ENCODE data around the gene CALHM4. TPM values are rescaled to one million over a fixed set of nuclear protein-coding genes. Genes with fewer than 3 reads are reported as not detected.

CALHM4 gene
- total RNA-seq, 1 donor from 2014 or later, result not detected

DNA sequence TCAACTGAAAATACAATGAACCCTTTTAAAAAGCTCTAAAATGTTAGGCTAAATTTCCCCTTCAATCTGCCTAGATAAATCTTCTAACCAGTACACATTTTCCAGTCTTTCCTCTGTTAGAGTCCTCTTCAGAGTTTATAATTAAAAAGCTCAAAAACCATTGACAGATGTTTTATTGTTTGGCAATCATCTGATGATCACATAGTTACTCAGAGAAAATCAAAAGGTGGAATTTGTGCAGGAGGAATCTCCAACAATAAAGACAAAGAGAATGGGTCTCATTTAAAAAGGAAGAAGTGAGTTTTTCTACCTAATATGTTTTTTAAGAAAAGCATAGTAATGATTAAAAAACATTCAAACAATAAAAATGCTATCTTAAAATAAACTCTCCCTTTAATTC is 11.1 kb upstream of the CALHM4 start:
- DNase-seq, result no peak

DNA sequence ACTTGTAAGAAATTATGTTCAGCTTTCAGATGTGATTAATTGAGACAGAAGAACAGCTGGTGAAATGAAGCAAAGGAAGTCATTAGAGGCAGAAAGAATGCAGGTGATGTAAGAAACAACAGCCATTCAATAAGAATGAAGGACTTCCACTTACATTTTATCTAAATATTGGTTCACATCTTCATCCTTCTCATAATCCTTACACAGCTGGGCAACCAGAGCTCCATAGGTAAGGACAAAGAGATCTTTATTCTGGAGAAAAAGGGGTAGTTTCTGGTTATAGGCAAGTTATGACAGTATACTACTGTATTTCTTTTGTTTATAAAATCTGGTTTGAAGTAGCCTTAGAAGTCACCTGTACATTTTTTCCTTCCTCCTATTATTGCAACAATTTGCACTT is 10.4 kb upstream of the CALHM4 start:
- DNase-seq, result no peak

DNA sequence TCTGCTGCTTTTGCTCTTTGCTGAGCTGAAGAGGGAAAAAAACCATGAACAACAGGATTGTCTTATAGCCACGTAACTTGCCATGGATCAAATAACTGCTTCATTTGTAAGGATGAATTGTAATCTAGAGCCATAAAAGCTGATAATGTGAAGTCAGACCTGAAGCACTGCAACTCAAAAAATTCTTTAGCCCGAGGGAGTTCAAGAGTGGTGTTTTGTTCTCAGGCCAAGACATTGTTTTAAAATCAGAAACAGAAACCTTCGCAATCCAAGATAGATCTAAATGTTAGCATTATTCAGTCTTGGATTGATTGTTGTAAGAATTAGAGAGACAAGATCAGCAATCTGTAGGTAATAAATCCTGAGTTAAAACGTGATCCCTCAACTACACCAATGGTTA is 7.9 kb upstream of the CALHM4 start, which contains the start of gene TRAPPC3L:
Gene TRAPPC3L (minus strand): TSS at position 34 of the 400 bp plus-strand sequence. CDS start 170 bp downstream, outside the sequence.
- DNase-seq, result no peak

DNA sequence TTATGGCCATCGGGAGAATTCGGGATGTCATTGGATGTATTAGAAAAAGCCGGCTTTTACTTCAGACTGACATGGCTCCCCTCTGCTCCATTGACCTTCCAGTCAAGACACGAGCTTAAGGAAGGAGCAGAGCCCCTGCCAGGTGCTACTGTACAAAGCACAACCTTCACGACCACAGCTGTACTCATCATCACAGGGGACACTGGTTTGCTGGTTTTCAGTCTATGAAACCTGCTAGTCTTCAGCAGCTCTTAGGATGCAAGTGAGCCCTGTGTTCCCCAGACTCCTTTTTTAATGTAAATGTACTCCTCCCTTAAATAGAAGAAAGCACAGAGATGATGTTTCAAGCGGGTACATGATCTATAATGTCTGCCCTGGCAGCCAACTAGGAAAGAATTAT is 6.2 kb upstream of the CALHM4 start:
- DNase-seq, result no peak

DNA sequence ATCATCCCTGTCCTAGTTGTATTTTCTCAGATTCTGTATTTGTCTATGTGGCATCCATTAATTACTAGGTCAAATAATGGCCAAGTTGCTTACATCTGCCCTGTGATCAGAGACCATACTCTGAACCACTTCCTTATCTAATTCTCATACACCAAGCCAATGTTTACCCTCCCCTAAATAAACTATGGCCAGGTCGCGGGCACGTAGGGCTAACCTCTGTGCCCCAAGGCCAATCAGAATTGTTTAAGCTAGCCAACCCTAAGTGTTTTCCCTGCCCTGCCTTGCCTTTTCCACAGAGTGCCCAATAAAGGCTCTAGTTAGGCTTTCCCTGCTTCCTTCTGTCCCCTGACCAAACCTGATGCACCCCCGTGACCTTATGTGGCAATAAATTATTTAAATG is 2.8 kb upstream of the CALHM4 start:
- no peak for DNase-seq

DNA sequence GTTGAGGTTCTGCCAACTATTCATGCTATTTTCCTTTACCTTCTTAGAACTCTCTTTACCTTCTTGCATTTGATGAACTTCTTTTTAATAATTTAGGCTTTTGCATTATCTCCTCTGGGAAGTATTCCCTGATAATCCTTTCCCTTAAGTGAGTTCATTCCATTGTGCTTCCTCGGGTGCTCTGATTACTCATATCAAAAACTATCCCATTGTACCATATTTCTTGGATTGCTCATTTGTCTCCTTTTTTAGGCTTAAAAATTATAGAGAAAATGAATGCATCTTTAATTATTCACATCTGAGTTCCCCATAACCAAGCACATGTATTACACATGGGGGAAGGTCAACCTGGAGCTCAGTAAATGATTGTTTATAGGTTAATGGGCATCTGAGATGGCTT is 2.5 kb downstream of the CALHM4 start:
- no peak for DNase-seq

DNA sequence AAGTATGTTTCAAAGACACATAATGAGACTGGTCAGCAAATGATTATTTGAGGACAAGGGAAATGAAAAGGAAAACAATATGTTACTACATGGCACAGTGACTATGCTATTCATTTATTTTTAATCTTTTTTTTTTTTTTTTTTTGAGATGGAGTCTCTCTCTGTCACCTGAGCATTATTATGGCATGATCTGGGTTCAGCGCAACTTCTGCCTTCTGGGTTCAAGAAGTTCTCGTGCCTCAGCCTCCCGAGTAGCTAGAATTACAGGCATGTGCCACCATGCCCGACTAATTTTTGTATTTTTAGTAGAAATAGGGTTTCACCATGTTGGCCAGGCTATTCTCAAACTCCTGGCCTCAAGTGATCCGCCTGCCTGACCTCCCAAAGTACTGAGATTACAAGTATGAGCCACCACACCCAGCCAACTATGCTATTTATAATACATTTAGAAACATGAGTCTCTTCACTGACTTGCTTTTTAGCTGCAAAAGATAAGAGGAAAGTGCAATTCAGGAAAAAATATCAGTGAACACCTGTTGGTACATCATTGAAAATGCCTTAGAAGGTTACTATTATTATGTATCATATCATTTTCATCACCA is 3.4 kb downstream of the CALHM4 start:
- no peak for DNase-seq

DNA sequence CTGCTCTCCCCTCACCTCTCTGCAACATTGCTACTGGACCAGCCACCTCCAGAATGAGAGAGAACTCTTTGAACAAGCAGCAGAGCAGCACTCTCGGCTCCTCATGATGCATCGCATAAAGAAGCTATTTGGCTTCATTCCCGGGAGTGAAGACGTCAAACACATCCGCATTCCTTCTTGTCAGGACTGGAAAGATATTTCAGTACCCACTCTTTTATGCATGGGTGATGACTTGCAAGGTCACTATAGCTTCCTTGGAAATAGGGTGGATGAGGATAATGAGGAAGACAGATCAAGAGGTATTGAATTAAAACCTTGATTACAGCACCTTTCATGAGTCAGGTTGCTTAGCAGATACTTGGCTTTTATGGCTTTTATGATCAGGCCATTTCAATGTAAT is 4.3 kb downstream of the CALHM4 start:
- no peak for DNase-seq

DNA sequence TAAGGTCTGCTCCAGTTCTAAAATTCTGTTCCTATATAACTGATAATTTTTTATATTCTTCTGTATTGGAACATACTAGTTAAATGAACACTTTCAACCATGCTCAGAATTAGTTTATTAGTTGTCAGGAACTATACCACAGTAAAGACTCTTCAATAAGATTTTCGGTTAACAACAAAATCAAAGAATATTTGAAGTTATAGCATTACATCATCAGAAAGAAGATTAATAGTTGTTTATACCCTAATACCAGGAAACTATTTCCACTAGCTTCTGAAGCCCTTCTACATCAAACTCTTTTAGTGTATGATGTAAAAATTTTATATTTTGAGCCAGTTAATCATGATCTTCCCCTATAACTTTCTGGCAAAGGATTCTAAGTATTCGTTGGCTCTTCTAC is 6.6 kb downstream of the CALHM4 start:
- no peak for DNase-seq

DNA sequence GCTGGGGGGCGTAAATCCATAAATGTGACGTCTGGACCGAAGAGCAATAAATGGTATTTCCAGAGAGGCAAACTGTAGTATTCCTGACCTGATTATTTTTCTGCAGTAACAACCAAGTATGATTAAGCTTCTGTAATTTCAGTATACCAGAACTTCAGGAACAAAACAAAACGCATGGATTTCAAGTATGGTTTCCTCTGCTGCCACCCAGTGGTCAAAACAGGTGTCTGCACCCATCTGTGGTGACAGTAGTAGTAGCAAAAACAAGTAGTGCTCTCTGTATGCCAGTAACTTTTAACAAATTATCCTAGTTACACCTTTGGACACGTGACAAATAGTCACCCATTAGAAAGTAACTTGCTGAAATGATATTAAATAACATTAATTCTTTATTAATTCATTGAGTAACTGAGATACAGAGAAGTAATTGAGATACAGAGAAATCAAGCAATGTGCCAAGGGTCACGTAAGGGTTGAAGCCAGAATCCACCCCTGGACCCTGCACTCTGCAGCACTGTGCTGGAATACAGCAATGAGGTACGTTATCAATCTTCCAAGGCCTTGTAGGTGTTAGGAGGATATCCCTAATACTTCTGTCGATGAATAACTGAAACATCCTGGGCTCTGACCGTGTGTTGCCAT is 7.9 kb downstream of the CALHM4 start:
- DNase-seq, result peak; percentile 26

DNA sequence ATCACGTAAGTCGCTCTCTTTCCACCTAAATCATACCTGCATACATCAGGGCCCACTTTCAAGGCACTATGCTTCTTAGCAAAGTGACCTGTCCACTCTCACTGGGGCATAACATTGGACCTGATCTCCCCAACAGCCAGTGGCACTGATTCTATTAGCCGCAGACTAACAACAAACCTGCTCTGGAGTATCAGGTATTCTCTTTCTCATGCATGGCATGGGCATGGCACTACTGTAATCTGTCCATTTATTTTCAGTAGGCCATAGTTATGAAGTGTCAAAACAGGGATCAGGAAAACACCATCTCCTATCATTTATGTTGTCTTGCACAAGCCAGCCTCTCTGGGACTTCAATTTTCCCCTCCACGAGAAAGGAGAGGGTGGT is 8.5 kb downstream of the CALHM4 start:
- no peak for DNase-seq

DNA sequence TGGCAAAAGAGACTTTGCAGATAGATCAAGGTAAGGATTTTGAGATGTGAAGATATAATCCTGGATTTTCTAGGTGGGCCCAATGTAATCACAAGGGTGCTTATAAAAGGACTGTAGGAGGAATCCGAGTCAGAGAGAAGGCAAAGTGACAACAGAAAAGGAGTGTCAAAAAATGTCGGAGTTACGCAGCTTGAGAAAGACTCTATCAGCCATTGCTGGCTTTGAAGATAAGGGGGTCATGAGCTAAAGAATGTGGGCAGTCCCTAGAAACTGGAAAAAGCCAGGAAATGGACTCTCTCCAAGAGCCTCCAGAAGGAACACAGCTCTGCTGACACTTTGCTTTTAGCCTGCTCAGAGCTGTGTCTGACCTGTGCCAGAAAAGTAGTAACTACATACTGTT is 9.1 kb downstream of the CALHM4 start:
- DNase-seq, result no peak

DNA sequence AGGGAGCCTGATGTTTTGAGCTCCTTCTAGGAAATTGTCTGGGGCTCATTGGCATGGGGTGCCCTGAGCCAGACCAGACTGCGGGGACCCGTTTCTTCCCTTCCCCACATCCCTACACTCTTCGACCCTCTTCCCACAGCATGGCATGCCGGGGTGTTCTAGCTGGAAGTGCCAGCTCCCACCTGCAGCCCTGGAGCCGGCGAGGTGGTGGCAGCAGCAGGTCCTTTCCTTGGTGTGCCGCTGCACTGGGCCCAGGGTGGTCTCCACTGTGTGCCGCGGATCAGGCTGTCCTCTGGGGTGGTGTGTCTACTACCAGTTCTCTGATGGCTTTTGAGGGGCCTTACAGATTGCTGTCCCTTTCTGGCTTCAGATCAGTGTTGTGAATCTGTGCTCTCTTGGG is 10.3 kb downstream of the CALHM4 start:
- no peak for DNase-seq

DNA sequence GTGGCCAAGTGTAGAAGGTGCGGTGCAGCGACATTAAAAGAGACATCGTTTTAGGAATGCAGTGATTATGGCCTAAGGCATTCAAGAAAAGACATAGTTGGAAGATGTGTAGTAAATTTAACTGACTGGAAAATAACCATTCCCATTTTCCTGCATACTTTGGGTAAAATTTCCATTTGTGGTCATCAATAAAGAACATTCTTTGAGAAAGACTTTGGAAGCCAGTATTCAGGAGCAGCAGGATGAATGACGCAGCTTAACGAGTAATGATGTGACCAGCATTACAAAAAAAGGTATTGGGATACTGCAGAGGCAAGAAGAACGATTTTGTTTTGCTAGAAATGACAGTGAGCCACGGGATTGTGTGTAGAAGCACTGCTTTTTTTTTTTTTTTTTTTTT is 10.8 kb downstream of the CALHM4 start:
- DNase-seq, result no peak

DNA sequence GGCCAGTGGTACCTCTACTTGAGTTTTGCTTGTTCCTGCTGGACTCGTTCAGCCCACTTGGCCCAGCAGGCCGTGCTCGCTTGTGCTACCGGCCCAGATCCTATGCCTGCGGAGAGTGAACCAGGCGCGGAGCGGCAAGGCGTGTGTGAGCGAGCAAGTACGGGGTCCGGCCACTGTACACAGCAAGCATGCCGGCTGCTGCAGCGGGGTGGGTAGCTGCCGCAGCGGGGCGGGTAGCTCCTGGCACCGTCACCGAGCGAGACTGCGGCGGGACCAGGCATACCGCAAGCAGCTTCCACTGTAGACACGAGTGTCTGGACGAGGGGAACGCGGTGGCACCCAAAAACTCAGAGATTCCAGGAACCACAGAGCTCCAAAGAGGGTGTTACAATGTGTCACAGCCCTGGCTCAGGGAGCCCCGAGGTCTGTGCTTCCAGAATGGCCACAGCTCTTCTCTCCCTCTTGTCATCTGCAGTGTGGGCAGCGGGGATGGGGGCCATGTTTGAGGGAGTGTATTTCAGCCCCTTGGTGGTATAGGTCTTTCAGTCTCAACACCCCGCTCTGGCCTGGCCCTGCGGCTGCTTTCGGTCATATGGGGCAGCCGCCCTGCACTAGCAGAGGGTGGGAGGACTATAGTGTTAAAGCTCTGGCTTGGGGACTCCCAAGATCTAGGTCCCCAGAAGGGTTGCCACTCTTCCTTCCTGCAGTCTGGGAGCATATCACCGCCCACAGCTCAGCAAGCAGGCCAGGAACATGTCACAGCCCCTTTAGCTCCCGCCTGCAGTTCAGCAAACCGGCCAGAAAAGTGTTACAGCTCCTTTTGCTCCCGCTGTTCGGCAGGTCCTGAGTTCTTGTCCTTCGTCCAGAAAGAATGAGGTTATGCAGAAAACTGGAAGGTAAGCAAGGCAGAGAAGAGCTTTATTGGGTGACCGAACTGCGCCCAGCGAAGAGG is 11.6 kb downstream of the CALHM4 start:
- DNase-seq, result peak; percentile 19

DNA sequence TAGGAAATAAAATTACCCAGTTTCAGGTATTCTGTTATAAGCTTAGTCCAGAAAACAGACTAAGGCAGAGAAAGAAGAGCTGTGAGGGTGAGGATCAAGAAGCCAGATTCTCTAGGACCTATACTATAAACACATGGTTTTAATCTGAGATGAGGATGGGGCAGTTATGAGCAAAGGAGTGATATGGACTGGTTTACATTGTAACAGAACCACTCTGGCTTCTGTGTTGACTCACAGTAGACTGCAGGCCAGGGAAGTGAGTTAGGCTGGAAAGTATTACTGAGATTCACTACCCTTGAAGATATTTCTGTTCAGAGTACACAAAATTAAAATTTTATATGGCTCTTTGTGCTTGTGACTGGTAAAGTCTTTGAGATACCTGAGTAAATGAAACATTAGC is 14.6 kb downstream of the CALHM4 start:
- no peak for DNase-seq

DNA sequence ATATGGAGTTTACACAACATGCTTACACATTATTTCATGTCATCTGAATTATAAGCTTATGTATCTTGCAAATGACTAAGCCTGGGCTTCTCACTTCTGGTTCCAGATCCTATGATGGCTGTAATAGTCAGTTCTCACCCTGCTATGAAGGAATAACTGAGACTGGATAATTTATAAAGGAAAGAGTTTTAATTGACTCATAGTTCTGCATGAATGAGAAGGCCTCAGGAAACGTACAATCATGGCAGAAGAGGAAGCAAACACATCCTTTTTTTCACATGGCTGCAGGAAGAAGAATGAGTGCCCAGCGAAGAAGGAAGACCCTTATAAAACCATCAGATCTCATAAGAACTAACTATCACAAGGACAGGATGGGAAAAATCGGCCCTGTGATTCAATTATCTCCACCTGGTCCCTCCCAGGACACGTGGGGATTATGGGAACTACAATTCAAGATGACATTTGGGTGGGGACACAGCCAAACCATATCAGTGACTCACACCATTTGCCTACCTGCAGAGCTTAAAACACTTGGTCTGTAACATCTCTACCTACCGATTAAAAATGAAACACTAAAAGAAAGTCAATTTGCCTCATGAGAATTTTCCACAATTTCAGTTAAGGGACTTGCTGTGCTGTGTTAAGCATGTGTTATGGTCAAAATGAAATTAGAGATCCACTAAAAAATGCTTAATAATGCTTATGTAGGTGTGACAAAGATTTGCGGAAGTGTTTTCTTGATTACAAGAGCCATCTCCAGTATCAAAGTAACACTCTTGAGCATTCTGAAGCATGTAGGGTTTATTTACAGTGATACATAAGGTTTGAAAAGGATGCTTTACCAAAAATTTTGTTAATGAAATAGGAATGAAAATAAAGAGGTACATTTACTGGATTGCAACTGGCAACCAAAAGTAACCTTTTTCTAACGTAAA is 15.5 kb downstream of the CALHM4 start:
- no peak for DNase-seq

DNA sequence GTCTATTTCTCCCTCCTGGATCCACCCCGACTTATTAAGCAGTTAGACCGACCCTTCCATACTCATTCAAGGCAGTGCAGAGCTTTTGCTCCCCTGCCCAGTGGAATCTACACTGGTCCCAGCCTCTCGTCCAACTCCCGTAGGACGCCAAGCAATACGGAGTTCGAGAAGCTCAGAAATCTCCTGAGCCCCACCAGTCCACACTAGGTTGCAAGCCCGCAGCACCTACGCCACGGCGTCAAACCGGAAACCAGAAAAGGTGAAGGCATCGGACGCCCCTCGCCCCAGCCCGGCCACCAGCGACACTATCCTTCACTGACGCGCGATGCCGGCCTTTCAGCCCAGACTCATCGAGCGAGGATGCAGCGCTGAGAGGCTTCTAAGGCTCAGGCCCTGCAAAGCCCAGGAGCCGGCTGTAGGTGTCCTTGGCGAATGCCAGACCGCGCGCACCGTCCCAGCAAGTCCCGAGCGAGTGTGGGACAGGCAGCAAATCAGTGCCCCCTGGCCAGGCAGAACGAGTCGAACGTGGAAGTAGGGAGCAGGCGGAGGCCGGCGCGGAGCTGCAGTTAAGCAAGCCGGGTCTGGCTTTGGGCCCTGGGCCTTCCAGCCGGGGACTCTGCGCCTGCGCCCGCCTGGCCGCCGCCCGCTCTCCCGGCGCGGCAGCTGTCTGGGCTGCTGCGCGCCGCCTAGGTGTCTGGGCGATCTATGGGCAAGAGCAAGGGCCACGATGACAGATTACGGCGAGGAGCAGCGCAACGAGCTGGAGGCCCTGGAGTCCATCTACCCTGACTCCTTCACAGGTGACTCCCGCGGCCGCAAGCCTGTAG is 17.5 kb downstream of the CALHM4 start, which contains the start of gene RWDD1:
Gene RWDD1 (plus strand): TSS at position 649 of the 827 bp plus-strand sequence. CDS start 79 bp downstream, at position 728.
- DNase-seq, result peak; percentile 100

DNA sequence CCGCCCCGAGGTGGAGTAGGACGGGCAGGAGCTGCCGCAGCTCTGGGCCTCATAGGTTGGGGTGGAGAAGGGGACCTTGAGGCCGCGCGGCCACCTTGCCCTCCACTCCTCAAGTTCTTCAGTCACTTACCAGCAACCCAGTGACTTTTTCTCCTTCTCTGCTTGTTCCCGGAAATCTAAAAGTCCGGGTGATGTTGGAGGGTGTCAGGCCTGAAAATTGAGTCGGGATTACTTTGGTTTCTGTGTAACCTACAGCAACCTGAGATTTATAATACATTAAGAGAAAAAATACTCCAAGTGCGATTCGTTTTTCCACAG is 18.1 kb downstream of the CALHM4 start:
- DNase-seq, result no peak

DNA sequence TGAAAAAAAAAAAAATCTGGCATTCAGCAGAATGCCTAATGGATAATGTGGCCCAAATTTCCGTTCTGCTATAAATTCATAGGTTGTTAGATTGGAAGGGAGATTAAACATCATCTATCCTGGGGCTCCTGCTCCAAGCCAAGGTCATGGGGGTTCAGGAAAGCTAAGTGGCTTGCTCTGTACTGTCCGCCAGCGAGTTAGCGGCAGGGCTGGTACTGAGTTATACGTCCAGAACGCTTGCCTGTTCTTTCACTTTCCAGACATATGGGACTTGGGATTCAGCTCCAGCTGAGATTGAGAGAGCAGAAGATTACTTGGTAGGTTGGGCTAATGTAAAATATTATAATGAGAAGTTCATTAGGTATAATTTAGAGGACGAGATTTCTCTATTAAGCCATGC is 18.6 kb downstream of the CALHM4 start:
- DNase-seq, result no peak

DNA sequence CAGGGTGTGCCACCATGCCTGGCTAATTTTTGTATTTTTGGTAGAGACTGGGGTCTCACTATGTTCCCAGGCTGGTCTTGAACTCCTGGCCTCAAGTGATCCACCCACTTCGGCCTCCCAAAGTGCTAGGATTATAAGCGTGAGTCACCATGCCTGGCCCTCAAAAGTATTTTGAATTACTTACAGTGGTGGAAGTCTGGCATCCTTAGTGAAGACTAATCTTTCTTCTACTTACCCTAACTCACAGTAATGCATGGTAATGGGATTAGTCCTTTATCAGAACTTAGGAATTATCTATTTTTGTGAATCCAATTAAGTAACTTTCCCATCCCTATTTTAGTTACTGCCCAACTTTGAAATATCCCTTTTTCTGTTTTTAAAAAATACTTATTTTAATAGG is 21.7 kb downstream of the CALHM4 start:
- DNase-seq, result no peak

Data from occipital lobe (tissue), 2 donors.